Measurements from ENCODE around the gene UBXN2A.

GRCh38 chr2:23967846-23968245 is 27.6 kb downstream of the UBXN2A start:
- TF ChIP-seq, protein P1, sequence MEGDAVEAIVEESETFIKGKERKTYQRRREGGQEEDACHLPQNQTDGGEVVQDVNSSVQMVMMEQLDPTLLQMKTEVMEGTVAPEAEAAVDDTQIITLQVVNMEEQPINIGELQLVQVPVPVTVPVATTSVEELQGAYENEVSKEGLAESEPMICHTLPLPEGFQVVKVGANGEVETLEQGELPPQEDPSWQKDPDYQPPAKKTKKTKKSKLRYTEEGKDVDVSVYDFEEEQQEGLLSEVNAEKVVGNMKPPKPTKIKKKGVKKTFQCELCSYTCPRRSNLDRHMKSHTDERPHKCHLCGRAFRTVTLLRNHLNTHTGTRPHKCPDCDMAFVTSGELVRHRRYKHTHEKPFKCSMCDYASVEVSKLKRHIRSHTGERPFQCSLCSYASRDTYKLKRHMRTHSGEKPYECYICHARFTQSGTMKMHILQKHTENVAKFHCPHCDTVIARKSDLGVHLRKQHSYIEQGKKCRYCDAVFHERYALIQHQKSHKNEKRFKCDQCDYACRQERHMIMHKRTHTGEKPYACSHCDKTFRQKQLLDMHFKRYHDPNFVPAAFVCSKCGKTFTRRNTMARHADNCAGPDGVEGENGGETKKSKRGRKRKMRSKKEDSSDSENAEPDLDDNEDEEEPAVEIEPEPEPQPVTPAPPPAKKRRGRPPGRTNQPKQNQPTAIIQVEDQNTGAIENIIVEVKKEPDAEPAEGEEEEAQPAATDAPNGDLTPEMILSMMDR (IDR thresholded peaks at IDR 0.05; ENCODE audit: low read length): no peak
- TF ChIP-seq EZH2 (IDR thresholded peaks at IDR 0.05; ENCODE audit: borderline replicate concordance, low read length): no peak

Data from OCI-LY1 (cell line).